ENCODE data around the gene CBX6. TPM values are rescaled to one million over a fixed set of nuclear protein-coding genes. Genes with fewer than 3 reads are reported as not detected.

CBX6 gene
- total RNA-seq, 1 experiment from 2014 or later, result 140 TPM

GRCh38 chr22:38882972-38883622, 11.1 kb upstream of the CBX6 start:
- Mint-ChIP-seq H3K36me3 (ENCODE audit: insufficient read depth, unreplicated experiment) (no peaks in the 10 kb centered on the region), H3K4me3 (ENCODE audit: low read depth, unreplicated experiment) (no peak overlapping the region)

GRCh38 chr22:38881997-38882879, 10.2 kb upstream of the CBX6 start:
- Mint-ChIP-seq H3K9me3 (ENCODE audit: low read depth, unreplicated experiment) (no peaks in the 10 kb centered on the region), H3K27me3 (ENCODE audit: unreplicated experiment) (no peaks in the 10 kb centered on the region), H3K27ac (ENCODE audit: unreplicated experiment) (no peak overlapping the region), H3K4me1 (ENCODE audit: low read depth, unreplicated experiment) (peaks cover 10% of the 10 kb centered on the region), H3K36me3 (ENCODE audit: insufficient read depth, unreplicated experiment) (no peaks in the 10 kb centered on the region), H3K4me3 (ENCODE audit: low read depth, unreplicated experiment) (no peak overlapping the region)
- CTCF ChIA-PET, result interaction anchor here (0.6 kb wide), 1 partner anchor 260 kb away, joined by 3 read pairs; no protein-coding TSS in a partner anchor
- no TSS peak for BruUV-seq (replicated peaks)
- TF ChIP-seq CTCF (IDR thresholded peaks at IDR 0.05; ENCODE audit: unreplicated experiment), result no peak
- no peak for DNase-seq
- intact Hi-C loops (cut with micrococcal nuclease; ENCODE audit: unreplicated experiment), result no loop called here

More at GRCh38 chr22:38882972-38883622, 11.1 kb upstream of the CBX6 start:
- no TSS peak for BruUV-seq (replicated peaks)
- Mint-ChIP-seq H3K27me3 (ENCODE audit: unreplicated experiment) (no peaks in the 10 kb centered on the region), H3K9me3 (ENCODE audit: low read depth, unreplicated experiment) (no peaks in the 10 kb centered on the region), H3K27ac (ENCODE audit: unreplicated experiment) (no peak overlapping the region), H3K4me1 (ENCODE audit: low read depth, unreplicated experiment) (peaks cover 10% of the 10 kb centered on the region)
- DNase-seq, result no peak
- intact Hi-C loops (cut with micrococcal nuclease; ENCODE audit: unreplicated experiment), result no loop called here
- CTCF ChIA-PET, result no interaction called here
- TF ChIP-seq CTCF (IDR thresholded peaks at IDR 0.05; ENCODE audit: unreplicated experiment), result no peak

- no peak for TF ChIP-seq CTCF (IDR thresholded peaks at IDR 0.05; ENCODE audit: unreplicated experiment)
- Mint-ChIP-seq H3K4me1 (ENCODE audit: low read depth, unreplicated experiment) (peaks cover 10% of the 10 kb centered on the region), H3K27ac (ENCODE audit: unreplicated experiment) (no peak overlapping the region), H3K4me3 (ENCODE audit: low read depth, unreplicated experiment) (no peak overlapping the region), H3K9me3 (ENCODE audit: low read depth, unreplicated experiment) (no peaks in the 10 kb centered on the region), H3K27me3 (ENCODE audit: unreplicated experiment) (no peaks in the 10 kb centered on the region), H3K36me3 (ENCODE audit: insufficient read depth, unreplicated experiment) (no peaks in the 10 kb centered on the region)
- no TSS peak for BruUV-seq (replicated peaks)
- intact Hi-C loops (cut with micrococcal nuclease; ENCODE audit: unreplicated experiment), result no loop called here
- no peak for DNase-seq
- CTCF ChIA-PET, result interaction anchor here (0.6 kb wide), 1 partner anchor 260 kb away, joined by 3 read pairs; no protein-coding TSS in a partner anchor
Observed at GRCh38 chr22:38881464-38881871, 9.5 kb upstream of the CBX6 start.

GRCh38 chr22:38879961-38880360, 7.9 kb upstream of the CBX6 start:
- H3K4me3 Mint-ChIP-seq (ENCODE audit: low read depth, unreplicated experiment), result no peak overlapping the region
- peaks cover 10% of the 10 kb centered on the region for H3K4me1 Mint-ChIP-seq (ENCODE audit: low read depth, unreplicated experiment)
- no peaks in the 10 kb centered on the region for H3K27me3 Mint-ChIP-seq (ENCODE audit: unreplicated experiment)
- BruUV-seq (replicated peaks), result no TSS peak
- intact Hi-C loops (cut with micrococcal nuclease; ENCODE audit: unreplicated experiment), result no loop called here
- CTCF ChIA-PET, result no interaction called here
- H3K36me3 Mint-ChIP-seq (ENCODE audit: insufficient read depth, unreplicated experiment), result no peaks in the 10 kb centered on the region
- H3K9me3 Mint-ChIP-seq (ENCODE audit: low read depth, unreplicated experiment), result no peaks in the 10 kb centered on the region
- DNase-seq, result no peak
- TF ChIP-seq CTCF (IDR thresholded peaks at IDR 0.05; ENCODE audit: unreplicated experiment), result no peak
- H3K27ac Mint-ChIP-seq (ENCODE audit: unreplicated experiment), result no peak overlapping the region
